RWPE1 (cell line): Measurements from ENCODE around the gene CAGE1.

Source experiments
- CTCF ChIA-PET: fragments of 350-600 bp; sonication (Branson Sonifier 250); formaldehyde crosslinking; extraction: SDS; loops from one replicate; lab custom pipeline; 2021; lab: Yijun Ruan, JAX
- POLR2A ChIA-PET: fragments of 400-600 bp; formaldehyde crosslinking; extraction: SDS; loops from one replicate; lab custom pipeline; 2020; ENCODE audit warnings: antibody characterized with exemption; ENCODE audit not compliant: low non-redundant PET; lab: Yijun Ruan, JAX
- DNase-seq: peaks from one replicate; pipeline ENCODE4 v3.0.0; 2012; ENCODE audit warnings: low spot score
- H3K27ac ChIP-seq: fragments of 450-650 bp; 2 replicates; pipeline ENCODE4 v1.5.1; 2017
- CTCF ChIP-seq: fragments of 450-650 bp; conservative IDR thresholded peaks from 2 replicates; pipeline ENCODE4 v1.5.1; 2017; ENCODE audit warnings: low read depth, mild to moderate bottlenecking

Gene CAGE1

GRCh38 chr6:7404546-7404945 is 15.0 kb upstream of the CAGE1 start:
- no peak overlapping the region for H3K27ac ChIP-seq
- ChIA-PET CTCF (interaction anchor here (0.5 to 0.7 kb wide), 2 partner anchors 155 to 185 kb away, joined by 3 to 4 read pairs; partner anchors contain the start of gene SNRNP48), POLR2A (no interaction called here)
- no peak for TF ChIP-seq CTCF
- DNase-seq: no peak

- ChIA-PET CTCF (no interaction called here), POLR2A (no interaction called here)
- DNase-seq: no peak
- TF ChIP-seq CTCF: no peak
- H3K27ac ChIP-seq: no peak overlapping the region
Measured at GRCh38 chr6:7402716-7403115, 13.2 kb upstream of the CAGE1 start.

- ChIA-PET POLR2A (no interaction called here), CTCF (interaction anchor here (0.7 to 1.3 kb wide), 2 partner anchors 75 to 144 kb away, joined by 3 to 8 read pairs; no protein-coding TSS in a partner anchor)
- no peak for TF ChIP-seq CTCF
- H3K27ac ChIP-seq: no peak overlapping the region
- peak; percentile 37 for DNase-seq
Measured at GRCh38 chr6:7401075-7401474, 11.5 kb upstream of the CAGE1 start.

GRCh38 chr6:7392402-7392801 is 2.9 kb upstream of the CAGE1 start:
- no peak for DNase-seq
- H3K27ac ChIP-seq: no peak overlapping the region
- ChIA-PET CTCF (interaction anchor here (0.5 to 0.6 kb wide), 2 partner anchors 117 to 344 kb away, joined by 3 to 4 read pairs; no protein-coding TSS in a partner anchor), POLR2A (no interaction called here)
- no peak for TF ChIP-seq CTCF

GRCh38 chr6:7391151-7391550 is 1.6 kb upstream of the CAGE1 start:
- CTCF ChIA-PET: interaction anchor here (0.6 kb wide), 1 partner anchor 24 kb away, joined by 3 read pairs; no protein-coding TSS in a partner anchor
- no peak for TF ChIP-seq CTCF
- POLR2A ChIA-PET: no interaction called here
- no peak for DNase-seq
- H3K27ac ChIP-seq: no peak overlapping the region

GRCh38 chr6:7390226-7390878 is 810 bp upstream of the CAGE1 start:
- peak; percentile 3; the same call in 1 of the 2 replicates for TF ChIP-seq CTCF
- ChIA-PET CTCF (interaction anchor here (0.6 to 0.7 kb wide), 4 partner anchors 59 to 689 kb away, joined by 3 to 4 read pairs (median 3); no protein-coding TSS in a partner anchor), POLR2A (interaction anchor here (1.0 kb wide), 2 partner anchors 76 to 78 kb away, joined by 5 to 6 read pairs; no protein-coding TSS in a partner anchor)
- peak overlapping the region; percentile 94 for H3K27ac ChIP-seq
- no peak for DNase-seq
